ENCODE results near the gene AP1AR. TPM values are rescaled to one million over a fixed set of nuclear protein-coding genes. Genes with fewer than 3 reads are reported as not detected.

Gene AP1AR
- total and polyA plus RNA-seq, 2 of the 4 experiments (the other 2 are of a cell fraction) = 4.0 to 4.7 TPM

DNA sequence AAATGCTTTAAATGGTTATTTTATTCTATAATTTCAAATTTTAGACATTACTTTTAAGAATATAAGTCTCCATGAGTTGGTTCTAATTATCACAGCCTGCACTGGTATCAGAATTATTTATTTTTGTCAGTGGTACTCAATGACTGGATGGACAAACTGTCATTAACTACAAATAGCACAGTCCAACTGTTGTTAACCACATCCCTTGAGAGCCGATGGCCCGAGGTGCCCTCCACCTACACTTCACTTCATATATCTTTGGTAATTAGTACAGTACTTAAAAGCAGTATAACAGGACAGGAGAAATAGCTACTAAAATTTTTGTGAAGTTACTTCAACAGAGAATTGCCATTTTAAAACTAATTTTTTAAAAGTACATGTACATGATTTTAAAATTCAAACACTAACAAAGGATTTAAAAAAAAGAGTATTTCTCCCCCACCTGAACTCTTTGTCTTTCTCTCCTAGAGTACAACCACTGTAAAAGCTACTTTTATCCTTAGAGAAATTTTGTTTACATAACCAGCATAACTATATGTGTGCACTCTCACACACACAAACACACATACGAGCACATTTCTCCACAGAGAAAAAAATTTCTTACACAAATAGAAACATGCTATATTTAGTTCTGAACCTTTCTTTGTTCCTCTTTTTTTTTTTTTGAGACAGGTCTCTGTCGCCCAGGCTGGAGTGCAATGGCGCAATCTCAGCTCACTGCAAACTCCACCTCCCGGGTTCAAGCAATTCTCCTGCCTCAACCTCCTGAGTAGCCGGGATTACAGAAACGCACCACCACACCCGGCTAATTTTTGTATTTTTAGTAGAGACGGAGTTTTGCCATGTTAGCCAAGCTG lies 47.7 kb downstream of the AP1AR start:
- Histone ChIP-seq H3K14ac (replicated peaks; ENCODE audit: low read depth, low read length) (no peak overlapping the region), H4K20me1 (ENCODE audit: insufficient read depth, low read length) (no peaks in the 10 kb centered on the region), H3K36me3 (ENCODE audit: control insufficient read depth, insufficient read depth, low read length) (peaks cover 3% of the 10 kb centered on the region), H2BK15ac (ENCODE audit: low read depth, low read length) (peak overlapping the region; percentile 70; the same call in 1 of the 3 replicates), H3K18ac (ENCODE audit: low read depth, low read length) (no peak overlapping the region), H3K4me1 (ENCODE audit: control insufficient read depth, insufficient read depth, low read length) (peaks cover 6% of the 10 kb centered on the region; the same call in 1 of the 2 replicates), H2AK9ac (replicated peaks; ENCODE audit: low read depth, low read length, poor library complexity) (no peak overlapping the region), H3K4me2 (ENCODE audit: low read depth, low read length) (no peak overlapping the region), H3K27ac (ENCODE audit: insufficient read depth, low read length) (no peak overlapping the region), H3K9ac (ENCODE audit: low read depth, low read length) (no peak overlapping the region), H3K27me3 (ENCODE audit: control insufficient read depth, insufficient read depth, low read length) (no peaks in the 10 kb centered on the region), H2BK20ac (ENCODE audit: low read depth, low read length) (no peak overlapping the region), H2AFZ (replicated peaks; ENCODE audit: low read length, poor library complexity) (no peak overlapping the region), H4K8ac (ENCODE audit: low read depth in 2 of 2, low read length in 2 of 2) (0 out of 4 replicates have a peak overlapping the region, but pooled peaks of 1 of the 2 experiments have one; percentile 38), H3K9me3 (ENCODE audit: control insufficient read depth, insufficient read depth, low read length) (no peaks in the 10 kb centered on the region), H3K56ac (ENCODE audit: extremely low read depth, insufficient read depth, low read length) (no peak overlapping the region), H3K79me1 (ENCODE audit: low read depth in 1 of 2, low read length in 2 of 2) (peaks cover 6 to 28% of the 10 kb centered on the region in 2 experiments), H3K4ac (ENCODE audit: low read depth, low read length) (no peak overlapping the region; the same call in 1 of the 2 replicates), H4K5ac (ENCODE audit: low read depth, low read length) (no peak overlapping the region), H4K91ac (ENCODE audit: insufficient read depth, low read depth, low read length) (no peak overlapping the region), H2BK120ac (ENCODE audit: low read depth, low read length) (no peak overlapping the region), H3K4me3 (ENCODE audit: insufficient read depth, low read depth, low read length) (no peak overlapping the region), H3K23ac (ENCODE audit: low read depth, low read length) (no peak overlapping the region), H2BK5ac (ENCODE audit: low read depth, low read length, poor library complexity, severe bottlenecking) (no peak overlapping the region), H3K9me1 (ENCODE audit: insufficient read depth, low read length) (peaks cover 3% of the 10 kb centered on the region; the same call in 1 of the 2 replicates), H2AK5ac (ENCODE audit: low read depth, low read length) (no peak overlapping the region)
- CTCF ChIA-PET = interaction anchor here (0.7 kb wide), 1 partner anchor 12 kb away, joined by 3 read pairs; no protein-coding TSS in a partner anchor
- POLR2A ChIA-PET (ENCODE audit: unreplicated experiment) = no interaction called here
- intact Hi-C loops (cut with micrococcal nuclease) = no loop called here
- no CpG with 5 or more reads among the region's 10 CpGs for WGBS, 2 experiments (ENCODE audit: extremely low coverage in 2 of 2, insufficient read length in 1 of 2)
- TF ChIP-seq SMC3 (IDR thresholded peaks at IDR 0.05; ENCODE audit: low read depth, low read length) (no peak), CEBPB (IDR thresholded peaks at IDR 0.05; ENCODE audit: low read depth, low read length) (no peak), NFE2L2 (IDR thresholded peaks at IDR 0.05; ENCODE audit: low read depth, low read length) (no peak), MAZ (IDR thresholded peaks at IDR 0.05; ENCODE audit: borderline replicate concordance, low read depth, low read length) (no peak), RFX5 (IDR thresholded peaks at IDR 0.05; ENCODE audit: low read depth, low read length) (no peak), POLR2A (IDR thresholded peaks at IDR 0.05; ENCODE audit: low read depth, low read length) (no peak), MXI1 (IDR thresholded peaks at IDR 0.05; ENCODE audit: borderline replicate concordance, low read depth, low read length) (no peak)
- TF ChIP-seq, protein P1, sequence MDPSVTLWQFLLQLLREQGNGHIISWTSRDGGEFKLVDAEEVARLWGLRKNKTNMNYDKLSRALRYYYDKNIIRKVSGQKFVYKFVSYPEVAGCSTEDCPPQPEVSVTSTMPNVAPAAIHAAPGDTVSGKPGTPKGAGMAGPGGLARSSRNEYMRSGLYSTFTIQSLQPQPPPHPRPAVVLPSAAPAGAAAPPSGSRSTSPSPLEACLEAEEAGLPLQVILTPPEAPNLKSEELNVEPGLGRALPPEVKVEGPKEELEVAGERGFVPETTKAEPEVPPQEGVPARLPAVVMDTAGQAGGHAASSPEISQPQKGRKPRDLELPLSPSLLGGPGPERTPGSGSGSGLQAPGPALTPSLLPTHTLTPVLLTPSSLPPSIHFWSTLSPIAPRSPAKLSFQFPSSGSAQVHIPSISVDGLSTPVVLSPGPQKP (IDR thresholded peaks at IDR 0.05; ENCODE audit: borderline replicate concordance, low read depth, low read length) = no peak
- BruUV-seq (replicated peaks) = no TSS peak
- ATAC-seq (ENCODE audit: low read depth) (no peak), DNase-seq (peak; percentile 34)
- in situ Hi-C loops (cut with MboI; ENCODE audit: low sequenced_read_pairs) = no loop called here
- dilution Hi-C loops (cut with HindIII; ENCODE audit: low sequenced_read_pairs, unreplicated experiment) = no loop called here

Measured in IMR-90 (cell line).